ENCODE measurements around the gene TRAPPC1.

DNA sequence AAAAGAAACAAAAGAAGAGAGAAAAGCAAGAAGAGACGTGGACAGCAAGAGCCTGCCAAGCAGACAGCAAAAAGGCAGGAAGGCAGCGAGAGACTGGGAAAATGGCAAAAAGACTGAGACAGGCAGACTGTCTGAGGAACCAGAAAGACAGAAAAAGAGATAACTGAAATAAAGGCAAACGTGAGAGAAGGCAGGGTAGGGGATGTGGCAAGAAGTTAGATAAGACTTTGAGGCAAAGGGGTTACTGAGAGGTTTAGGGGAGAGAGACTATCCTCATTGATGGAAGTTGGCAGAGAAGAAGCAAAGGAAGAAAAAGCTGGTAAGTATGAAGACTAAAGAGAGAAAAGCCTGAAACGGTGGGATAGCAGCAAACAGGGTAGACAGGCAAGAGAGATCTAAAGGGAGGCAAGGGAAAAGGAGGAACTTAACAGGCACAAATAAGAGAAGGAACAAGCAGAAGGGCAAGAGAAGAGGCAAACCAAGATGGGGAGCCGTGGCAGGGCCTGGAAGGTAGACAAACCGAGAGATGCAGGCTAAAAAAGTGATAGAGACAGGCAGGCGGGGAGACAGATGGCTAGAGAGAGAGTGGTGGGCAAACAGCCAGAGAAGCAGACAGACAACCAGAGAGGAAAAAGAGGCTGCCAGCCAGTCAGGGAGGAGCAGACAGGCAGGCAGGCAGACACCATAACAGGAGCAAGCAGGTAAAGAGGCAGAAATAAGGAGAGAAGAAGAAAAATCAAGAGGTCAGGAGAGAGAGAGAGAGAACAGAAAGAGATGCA lies 50.3 kb downstream of the TRAPPC1 start:
- TF ChIP-seq, protein P1, sequence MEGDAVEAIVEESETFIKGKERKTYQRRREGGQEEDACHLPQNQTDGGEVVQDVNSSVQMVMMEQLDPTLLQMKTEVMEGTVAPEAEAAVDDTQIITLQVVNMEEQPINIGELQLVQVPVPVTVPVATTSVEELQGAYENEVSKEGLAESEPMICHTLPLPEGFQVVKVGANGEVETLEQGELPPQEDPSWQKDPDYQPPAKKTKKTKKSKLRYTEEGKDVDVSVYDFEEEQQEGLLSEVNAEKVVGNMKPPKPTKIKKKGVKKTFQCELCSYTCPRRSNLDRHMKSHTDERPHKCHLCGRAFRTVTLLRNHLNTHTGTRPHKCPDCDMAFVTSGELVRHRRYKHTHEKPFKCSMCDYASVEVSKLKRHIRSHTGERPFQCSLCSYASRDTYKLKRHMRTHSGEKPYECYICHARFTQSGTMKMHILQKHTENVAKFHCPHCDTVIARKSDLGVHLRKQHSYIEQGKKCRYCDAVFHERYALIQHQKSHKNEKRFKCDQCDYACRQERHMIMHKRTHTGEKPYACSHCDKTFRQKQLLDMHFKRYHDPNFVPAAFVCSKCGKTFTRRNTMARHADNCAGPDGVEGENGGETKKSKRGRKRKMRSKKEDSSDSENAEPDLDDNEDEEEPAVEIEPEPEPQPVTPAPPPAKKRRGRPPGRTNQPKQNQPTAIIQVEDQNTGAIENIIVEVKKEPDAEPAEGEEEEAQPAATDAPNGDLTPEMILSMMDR (IDR thresholded peaks at IDR 0.05): no peak
- TF ChIP-seq POLR2A (IDR thresholded peaks at IDR 0.05): no peak
